ENCODE measurements around the gene NAT9.

DNA sequence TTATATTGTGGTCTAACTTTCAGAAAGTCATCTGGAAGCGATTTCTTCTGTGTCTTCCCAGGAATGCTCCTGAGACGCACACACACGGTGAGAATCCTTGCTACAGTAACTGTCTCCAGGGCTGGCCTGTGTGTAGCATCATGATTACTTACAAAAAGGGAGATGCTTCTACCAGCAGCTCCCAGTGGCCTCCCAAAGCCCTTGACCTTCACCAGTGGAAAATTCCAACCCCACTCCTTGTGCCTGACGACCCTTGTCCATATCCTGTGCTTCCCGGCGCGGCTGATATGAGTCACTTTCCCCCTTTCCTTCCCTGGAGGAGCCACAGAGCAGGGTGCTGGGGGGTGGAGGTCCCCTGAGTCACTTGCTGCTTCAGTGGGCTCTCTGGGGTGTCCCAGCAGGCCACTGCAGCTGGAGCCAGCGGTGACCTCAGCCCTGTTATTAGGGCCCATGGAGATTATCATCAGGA, 22.1 kb upstream of the NAT9 start:
- TF ChIP-seq, protein P1, sequence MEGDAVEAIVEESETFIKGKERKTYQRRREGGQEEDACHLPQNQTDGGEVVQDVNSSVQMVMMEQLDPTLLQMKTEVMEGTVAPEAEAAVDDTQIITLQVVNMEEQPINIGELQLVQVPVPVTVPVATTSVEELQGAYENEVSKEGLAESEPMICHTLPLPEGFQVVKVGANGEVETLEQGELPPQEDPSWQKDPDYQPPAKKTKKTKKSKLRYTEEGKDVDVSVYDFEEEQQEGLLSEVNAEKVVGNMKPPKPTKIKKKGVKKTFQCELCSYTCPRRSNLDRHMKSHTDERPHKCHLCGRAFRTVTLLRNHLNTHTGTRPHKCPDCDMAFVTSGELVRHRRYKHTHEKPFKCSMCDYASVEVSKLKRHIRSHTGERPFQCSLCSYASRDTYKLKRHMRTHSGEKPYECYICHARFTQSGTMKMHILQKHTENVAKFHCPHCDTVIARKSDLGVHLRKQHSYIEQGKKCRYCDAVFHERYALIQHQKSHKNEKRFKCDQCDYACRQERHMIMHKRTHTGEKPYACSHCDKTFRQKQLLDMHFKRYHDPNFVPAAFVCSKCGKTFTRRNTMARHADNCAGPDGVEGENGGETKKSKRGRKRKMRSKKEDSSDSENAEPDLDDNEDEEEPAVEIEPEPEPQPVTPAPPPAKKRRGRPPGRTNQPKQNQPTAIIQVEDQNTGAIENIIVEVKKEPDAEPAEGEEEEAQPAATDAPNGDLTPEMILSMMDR (conservative IDR thresholded peaks at IDR 0.05; ENCODE audit: low read depth, low read length): no peak
- TF ChIP-seq RFX5 (IDR thresholded peaks at IDR 0.05; ENCODE audit: low read depth, low read length): no peak
- no peak for TF ChIP-seq BHLHE40 (IDR thresholded peaks at IDR 0.05; ENCODE audit: low read depth, low read length)
- no peak for TF ChIP-seq RAD21 (IDR thresholded peaks at IDR 0.05; ENCODE audit: low read length)
- no peak for TF ChIP-seq USF2 (IDR thresholded peaks at IDR 0.05; ENCODE audit: low read depth, low read length)
- no peak for TF ChIP-seq POLR2A (IDR thresholded peaks at IDR 0.05; ENCODE audit: low read depth, low read length)
- no peak for TF ChIP-seq MAFK (IDR thresholded peaks at IDR 0.05; ENCODE audit: low read depth, low read length)
- no peak for TF ChIP-seq RCOR1 (IDR thresholded peaks at IDR 0.05; ENCODE audit: insufficient replicate concordance, low read length)
- TF ChIP-seq CEBPB (IDR thresholded peaks at IDR 0.05; ENCODE audit: low read depth, low read length): no peak
- TF ChIP-seq MXI1 (IDR thresholded peaks at IDR 0.05; ENCODE audit: borderline replicate concordance, low read depth, low read length): no peak
- no peak for TF ChIP-seq NFE2L2 (IDR thresholded peaks at IDR 0.05; ENCODE audit: low read depth, low read length)

All from IMR-90 (cell line).